IMR-90 (cell line): ENCODE measurements around the gene HES4. TPM values are rescaled to one million over a fixed set of nuclear protein-coding genes. Genes with fewer than 3 reads are reported as not detected.
A peak's percentile ranks its signal among the peaks of the same experiment; 100 is the strongest.

ENCODE experiments used
- ATAC-seq: fragments of 200-7000 bp; cut with Tn5 transposase; 2 replicates; pipeline ENCODE4 v1.9.1; 2020; ENCODE audit warnings: low read depth, mild to moderate bottlenecking, moderate library complexity
- BruUV-seq: library from RNA; stranded (reverse); fragments of 400-500 nt; replicated peaks from 2 replicates; lab custom pipeline; 2021; lab: Mats Ljungman, UMichigan
- CTCF ChIA-PET: fragments of 300-600 bp; formaldehyde crosslinking; extraction: SDS; loops from one replicate; lab custom pipeline; 2021; ENCODE audit warnings: antibody characterized with exemption; lab: Yijun Ruan, JAX
- POLR2A ChIA-PET: fragments of 300-600 bp; sonication (Branson Sonifier 250); formaldehyde crosslinking; loops from one replicate; lab custom pipeline; 2022; ENCODE audit warnings: antibody characterized with exemption; ENCODE audit not compliant: unreplicated experiment; lab: Charles Lee
- DNase-seq: peaks from one replicate; pipeline ENCODE4 v3.0.0; 2013
- H2AFZ ChIP-seq: replicated peaks from 2 replicates; pipeline ENCODE3; 2013; ENCODE audit warnings: low read length, mild to moderate bottlenecking; ENCODE audit not compliant: poor library complexity
- H2AK5ac ChIP-seq: 2 replicates; pipeline ENCODE4 v1.6.1; 2013; ENCODE audit warnings: low read depth, low read length, inconsistent platforms
- H2AK9ac ChIP-seq: replicated peaks from 2 replicates; pipeline ENCODE3; 2013; ENCODE audit warnings: mild to moderate bottlenecking, low read depth, low read length, moderate library complexity; ENCODE audit not compliant: poor library complexity
- H2BK120ac ChIP-seq: 2 replicates; pipeline ENCODE4 v1.6.1; 2013; ENCODE audit warnings: low read depth, low read length, inconsistent platforms
- H2BK15ac ChIP-seq: 3 replicates; pipeline ENCODE4 v1.6.1; 2013; ENCODE audit warnings: low read depth, low read length, inconsistent platforms
- H2BK20ac ChIP-seq: 2 replicates; pipeline ENCODE4 v1.6.1; 2013; ENCODE audit warnings: low read depth, mild to moderate bottlenecking, inconsistent platforms, low read length, moderate library complexity
- H2BK5ac ChIP-seq: 2 replicates; pipeline ENCODE4 v1.6.1; 2013; ENCODE audit warnings: mild to moderate bottlenecking, low read depth, low read length, inconsistent platforms; ENCODE audit not compliant: poor library complexity, severe bottlenecking
- H3K14ac ChIP-seq: replicated peaks from 2 replicates; pipeline ENCODE4 v1.6.1; 2013; ENCODE audit warnings: low read depth, low read length, inconsistent platforms
- H3K18ac ChIP-seq: 2 replicates; pipeline ENCODE4 v1.6.1; 2013; ENCODE audit warnings: low read depth, low read length, control low read depth
- H3K23ac ChIP-seq: 2 replicates; pipeline ENCODE4 v1.6.1; 2013; ENCODE audit warnings: low read depth, low read length, inconsistent platforms
- H3K27ac ChIP-seq: 2 replicates; pipeline ENCODE4 v1.5.1; 2013; ENCODE audit warnings: mild to moderate bottlenecking, control low read depth, low read length; ENCODE audit not compliant: insufficient read depth
- H3K27me3 ChIP-seq: 2 replicates; pipeline ENCODE4 v1.6.1; 2013; ENCODE audit warnings: low read length; ENCODE audit not compliant: control insufficient read depth, insufficient read depth
- H3K36me3 ChIP-seq: 2 replicates; pipeline ENCODE4 v1.6.1; 2013; ENCODE audit warnings: low read length, mixed read lengths; ENCODE audit not compliant: control insufficient read depth, insufficient read depth
- H3K4ac ChIP-seq: 2 replicates; pipeline ENCODE4 v1.6.1; 2013; ENCODE audit warnings: low read depth, low read length, inconsistent platforms
- H3K4me1 ChIP-seq: 2 replicates; pipeline ENCODE4 v1.6.1; 2013; ENCODE audit warnings: low read length, mixed read lengths; ENCODE audit not compliant: control insufficient read depth, insufficient read depth
- H3K4me2 ChIP-seq: 2 replicates; pipeline ENCODE4 v1.6.1; 2013; ENCODE audit warnings: low read depth, mild to moderate bottlenecking, control low read depth, low read length, moderate library complexity
- H3K4me3 ChIP-seq: 2 replicates; pipeline ENCODE4 v1.5.1; 2013; ENCODE audit warnings: low read depth, mild to moderate bottlenecking, control low read depth, low read length, moderate library complexity; ENCODE audit not compliant: insufficient read depth
- H3K56ac ChIP-seq: 2 replicates; pipeline ENCODE4 v1.6.1; 2013; ENCODE audit warnings: low read length, inconsistent platforms; ENCODE audit not compliant: insufficient read depth; ENCODE audit errors: extremely low read depth
- H3K79me1 ChIP-seq, 2 experiments: 2 replicates each; pipeline ENCODE4 v1.6.1; 2013; ENCODE audit warnings: low read length in 2 of 2, inconsistent platforms in 1 of 2, low read depth in 1 of 2
- H3K9ac ChIP-seq: 2 replicates; pipeline ENCODE4 v1.6.1; 2013; ENCODE audit warnings: low read depth, low read length, control low read depth
- H3K9me1 ChIP-seq: 2 replicates; pipeline ENCODE4 v1.6.1; 2013; ENCODE audit warnings: low read length, inconsistent platforms; ENCODE audit not compliant: insufficient read depth
- H3K9me3 ChIP-seq: 2 replicates; pipeline ENCODE4 v1.6.1; 2013; ENCODE audit warnings: low read length; ENCODE audit not compliant: control insufficient read depth, insufficient read depth
- H4K20me1 ChIP-seq: 2 replicates; pipeline ENCODE4 v1.6.1; 2013; ENCODE audit warnings: low read length, inconsistent platforms; ENCODE audit not compliant: insufficient read depth
- H4K5ac ChIP-seq: 2 replicates; pipeline ENCODE4 v1.6.1; 2013; ENCODE audit warnings: mild to moderate bottlenecking, low read depth, low read length, control low read depth
- H4K8ac ChIP-seq, 2 experiments: 2 replicates each; pipeline ENCODE4 v1.6.1; 2013; ENCODE audit warnings: low read depth in 2 of 2, low read length in 2 of 2, control low read depth in 1 of 2, inconsistent platforms in 1 of 2
- H4K91ac ChIP-seq: 2 replicates; pipeline ENCODE4 v1.6.1; 2013; ENCODE audit warnings: low read depth, low read length, inconsistent platforms; ENCODE audit not compliant: insufficient read depth
- CEBPB ChIP-seq: IDR thresholded peaks from 2 replicates; pipeline ENCODE4 v1.6.1; 2012; ENCODE audit warnings: low read depth, low read length, improper control_type of control experiment
- CHD1 ChIP-seq: IDR thresholded peaks from 2 replicates; pipeline ENCODE4 v1.6.1; 2012; ENCODE audit warnings: low read depth, low read length, improper control_type of control experiment
- ELK1 ChIP-seq: fragments of 150-350 bp; IDR thresholded peaks from 2 replicates; pipeline ENCODE4 v1.6.1; 2016; ENCODE audit warnings: low read depth, mild to moderate bottlenecking, low read length, moderate library complexity, borderline replicate concordance
- MAFK ChIP-seq: IDR thresholded peaks from 2 replicates; pipeline ENCODE4 v1.6.1; 2012; ENCODE audit warnings: low read depth, low read length, improper control_type of control experiment
- MAZ ChIP-seq: IDR thresholded peaks from 2 replicates; pipeline ENCODE4 v1.6.1; 2012; ENCODE audit warnings: low read depth, mild to moderate bottlenecking, low read length, improper control_type of control experiment, moderate library complexity, borderline replicate concordance
- MXI1 ChIP-seq: IDR thresholded peaks from 2 replicates; pipeline ENCODE4 v1.6.1; 2012; ENCODE audit warnings: low read depth, mild to moderate bottlenecking, low read length, moderate library complexity, borderline replicate concordance
- POLR2A ChIP-seq: IDR thresholded peaks from 2 replicates; pipeline ENCODE4 v1.6.1; 2012; ENCODE audit warnings: mild to moderate bottlenecking, low read depth, low read length
- RCOR1 ChIP-seq: IDR thresholded peaks from 2 replicates; pipeline ENCODE4 v1.6.1; 2012; ENCODE audit warnings: mild to moderate bottlenecking, low read length, improper control_type of control experiment; ENCODE audit not compliant: insufficient replicate concordance
- RFX5 ChIP-seq: IDR thresholded peaks from 2 replicates; pipeline ENCODE4 v1.8.0; 2012; ENCODE audit warnings: low read depth, mild to moderate bottlenecking, low read length, moderate library complexity
- SMC3 ChIP-seq: fragments of 150-350 bp; IDR thresholded peaks from 2 replicates; pipeline ENCODE4 v1.6.1; 2016; ENCODE audit warnings: low read depth, mild to moderate bottlenecking, antibody characterized with exemption, low read length, moderate library complexity
- USF2 ChIP-seq: fragments of 150-350 bp; IDR thresholded peaks from 2 replicates; pipeline ENCODE4 v1.6.1; 2017; ENCODE audit warnings: mild to moderate bottlenecking, antibody characterized with exemption, low read length, low read depth
- WGBS, 2 experiments: methylation state at CpG; one replicate each; pipeline versions ENCODE4 v1.1.5 to v1.1.7; 2013; ENCODE audit warnings: missing lambda C conversion rate in 2 of 2; ENCODE audit not compliant: insufficient read length in 1 of 2; ENCODE audit errors: extremely low coverage in 2 of 2; 5-methylcytosine and 5-hydroxymethylcytosine counted together
- dilution Hi-C: fragments of 300-500 bp; cut with HindIII; formaldehyde crosslinking; loops from one replicate; pipeline ENCODE4 v1.14.3; 2018; ENCODE audit warnings: low sequenced_read_pairs; ENCODE audit not compliant: unreplicated experiment
- in situ Hi-C: fragments of 300-500 bp; cut with MboI; formaldehyde crosslinking; loops from 3 replicates; pipeline ENCODE4 v1.14.3; 2019; ENCODE audit warnings: low sequenced_read_pairs, inconsistent platforms, mixed read lengths
- intact Hi-C: fragments of 100-400 bp; cut with micrococcal nuclease; formaldehyde crosslinking; loops from 2 replicates; pipeline ENCODE4 v1.10.0; 2022
- polyA plus RNA-seq, 3 experiments: library from polyadenylated mRNA; depleted of rRNA; stranded (reverse); fragments of >200 nt; gene quantifications; 2 replicates each; pipeline ENCODE4 v1.2.3, GENCODE V29; 2012; ENCODE audit warnings: low replicate concordance in 1 of 3
- total RNA-seq: library from RNA; depleted of rRNA; stranded (reverse); fragments of >200 nt; gene quantifications from 2 replicates; pipeline ENCODE4 v1.2.3, GENCODE V29; 2012

HES4 gene
- total and polyA plus RNA-seq, 2 of the 4 experiments (the other 2 are of a cell fraction) = 1.4 to 11.7 TPM

- Histone ChIP-seq H3K27ac (no peak overlapping the region), H3K14ac (no peak overlapping the region), H3K4me3 (no peak overlapping the region), H4K20me1 (peaks cover 76% of the 10 kb centered on the region), H2BK15ac (no peak overlapping the region), H2BK5ac (no peak overlapping the region), H3K56ac (no peak overlapping the region), H2BK120ac (no peak overlapping the region), H3K9me1 (0 out of 2 replicates have a peak, but pooled peaks cover 5% of the 10 kb centered on the region), H2AFZ (no peak overlapping the region), H3K4ac (no peak overlapping the region), H3K36me3 (peaks cover 13% of the 10 kb centered on the region), H3K18ac (no peak overlapping the region), H3K4me1 (peaks cover 9% of the 10 kb centered on the region; the same call in 1 of the 2 replicates), H3K4me2 (no peak overlapping the region), H3K79me1 (peaks cover 18 to 46% of the 10 kb centered on the region in 2 experiments), H3K9me3 (no peaks in the 10 kb centered on the region), H3K27me3 (no peaks in the 10 kb centered on the region), H4K5ac (no peak overlapping the region), H4K8ac (no peak overlapping the region), H2AK5ac (no peak overlapping the region), H2BK20ac (no peak overlapping the region), H3K23ac (no peak overlapping the region), H4K91ac (no peak overlapping the region), H3K9ac (no peak overlapping the region), H2AK9ac (peak overlapping the region; percentile 1)
- BruUV-seq = no TSS peak
- no peak for DNase-seq
- TF ChIP-seq ELK1 = no peak
- TF ChIP-seq MAZ = no peak
- no peak for TF ChIP-seq RCOR1
- no peak for TF ChIP-seq POLR2A
- TF ChIP-seq SMC3 = no peak
- TF ChIP-seq MXI1 = no peak
- TF ChIP-seq RFX5 = no peak
- no peak for TF ChIP-seq MAFK
- no peak for TF ChIP-seq CHD1
- TF ChIP-seq CEBPB = no peak
- no peak for TF ChIP-seq USF2
- CTCF ChIA-PET = no interaction called here
- ATAC-seq = no peak
- intact Hi-C loops = no loop called here
- in situ Hi-C loops = no loop called here
- 95% methylated on average over 4 of the region's 19 CpGs; no CpG with 5 or more reads in 1 of the 2 experiments for WGBS, 2 experiments
- POLR2A ChIA-PET = no interaction called here
- dilution Hi-C loops = no loop called here
Measured at GRCh38 chr1:1035291-1035943, 35.5 kb upstream of the HES4 start.
